Activated naive CD8-positive, alpha-beta T cell treated with anti-CD3 and anti-CD28 coated beads, Interleukin-2, amount 10 ng/mL, durations not matched to agents 7 days and 5 days (primary cell): Measurements from ENCODE around the gene COX7B2. TPM values are rescaled to one million over a fixed set of nuclear protein-coding genes. Genes with fewer than 3 reads are reported as not detected.

Experiments used
- ATAC-seq: fragments of 150-1000 bp; cut with Tn5 transposase; one replicate; pipeline ENCODE4 v1.10.0; 2021; ENCODE audit warnings: low read depth, moderate library complexity
- POLR2A ChIA-PET: fragments of 350-600 bp; sonication (Branson Sonifier 250); formaldehyde crosslinking; loops from one replicate; lab custom pipeline; 2021; ENCODE audit warnings: antibody characterized with exemption; lab: Charles Lee
- DNase-seq: peaks from one replicate; pipeline ENCODE4 v3.0.0; 2021
- H3K27ac Mint-ChIP-seq: one replicate; pipeline ENCODE4 v1.8.0; 2022; ENCODE audit warnings: mild to moderate bottlenecking, mixed read lengths
- H3K27me3 Mint-ChIP-seq: one replicate; pipeline ENCODE4 v1.8.0; 2022; ENCODE audit warnings: mild to moderate bottlenecking, moderate library complexity, mixed read lengths
- H3K36me3 Mint-ChIP-seq: one replicate; pipeline ENCODE4 v1.8.0; 2021; ENCODE audit warnings: mild to moderate bottlenecking, mixed read lengths
- H3K4me1 Mint-ChIP-seq: one replicate; pipeline ENCODE4 v1.8.0; 2021; ENCODE audit warnings: mixed read lengths
- H3K4me3 Mint-ChIP-seq: one replicate; pipeline ENCODE4 v1.8.0; 2022; ENCODE audit warnings: mild to moderate bottlenecking, moderate library complexity, mixed read lengths
- H3K9me3 Mint-ChIP-seq: one replicate; pipeline ENCODE4 v1.8.0; 2021; ENCODE audit warnings: mixed read lengths
- total RNA-seq, 2 experiments: library from RNA; stranded (reverse); gene quantifications; one replicate each; pipeline ENCODE4 v1.2.3, GENCODE V29; 2021

COX7B2 gene
- total RNA-seq, 2 experiments from 2014 or later: not detected

DNA sequence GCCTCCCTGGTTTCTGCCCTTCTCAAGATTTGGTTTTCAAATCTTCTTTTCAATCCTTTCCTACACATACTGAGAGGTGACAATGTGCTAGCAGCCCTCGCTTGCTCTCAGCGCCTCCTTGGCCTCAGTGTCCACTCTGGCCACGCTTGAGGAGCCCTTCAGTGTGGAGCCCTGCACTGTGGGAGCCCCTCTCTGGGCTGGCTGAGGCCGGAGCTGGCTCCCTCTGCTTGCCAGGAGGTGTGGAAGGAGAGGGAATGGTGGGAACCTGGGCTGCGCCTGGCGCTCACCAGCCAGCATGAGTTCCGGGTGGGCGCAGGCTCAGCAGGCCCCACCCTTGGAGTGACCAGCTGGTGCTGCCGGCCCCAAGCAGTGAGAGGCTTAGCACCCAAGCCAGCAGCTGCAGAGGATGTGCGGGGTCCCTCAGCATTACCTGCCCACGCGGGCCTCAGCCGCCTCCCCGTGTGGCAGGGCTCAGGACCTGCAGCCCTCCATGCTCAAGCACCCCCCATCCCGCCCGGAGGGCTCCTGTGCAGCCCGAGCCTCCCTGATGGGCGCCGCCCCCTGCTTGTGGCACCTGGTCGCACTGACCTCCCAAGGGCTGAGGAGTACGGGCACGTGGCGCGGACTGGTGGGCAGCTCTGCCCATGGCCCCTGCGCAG is 127.5 kb downstream of the COX7B2 start:
- H3K27ac Mint-ChIP-seq: no peak overlapping the region
- H3K27me3 Mint-ChIP-seq: no peaks in the 10 kb centered on the region
- H3K36me3 Mint-ChIP-seq: no peaks in the 10 kb centered on the region
- H3K4me3 Mint-ChIP-seq: no peak overlapping the region
- POLR2A ChIA-PET: no interaction called here
- no peak for DNase-seq
- no peak for ATAC-seq
- no peaks in the 10 kb centered on the region for H3K4me1 Mint-ChIP-seq
- H3K9me3 Mint-ChIP-seq: no peaks in the 10 kb centered on the region

GRCh38 chr4:46765465-46765864 is 143.6 kb downstream of the COX7B2 start:
- H3K9me3 Mint-ChIP-seq: no peaks in the 10 kb centered on the region
- ATAC-seq (no peak), DNase-seq (no peak)
- no peaks in the 10 kb centered on the region for H3K4me1 Mint-ChIP-seq
- H3K4me3 Mint-ChIP-seq: no peak overlapping the region
- no peaks in the 10 kb centered on the region for H3K36me3 Mint-ChIP-seq
- POLR2A ChIA-PET: no interaction called here
- no peaks in the 10 kb centered on the region for H3K27me3 Mint-ChIP-seq
- no peak overlapping the region for H3K27ac Mint-ChIP-seq

DNA sequence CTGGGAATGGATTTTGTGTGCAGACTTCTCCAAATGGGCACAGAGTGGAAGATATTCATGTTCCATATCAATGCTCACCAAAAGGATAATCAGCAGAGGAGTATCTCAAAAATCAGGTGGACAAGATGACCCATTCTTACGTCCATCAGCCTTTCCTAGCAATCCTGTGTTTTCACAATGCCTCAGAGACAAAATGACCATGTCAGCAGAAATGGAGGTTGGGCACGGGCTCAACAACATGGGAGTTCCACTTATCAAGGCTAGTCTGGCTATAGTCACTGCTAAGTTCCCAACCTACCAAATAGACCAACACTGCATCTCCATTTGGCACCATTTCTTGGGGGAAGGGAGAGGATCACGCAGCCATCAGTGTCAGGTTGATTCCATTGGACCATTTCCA is 179.0 kb downstream of the COX7B2 start:
- Mint-ChIP-seq H3K9me3 (peaks cover 7% of the 10 kb centered on the region), H3K4me1 (no peaks in the 10 kb centered on the region), H3K36me3 (no peaks in the 10 kb centered on the region), H3K4me3 (no peak overlapping the region), H3K27ac (no peak overlapping the region), H3K27me3 (peaks cover 8% of the 10 kb centered on the region)
- no peak for ATAC-seq
- POLR2A ChIA-PET: no interaction called here
- no peak for DNase-seq

GRCh38 chr4:46720055-46720454 is 189.0 kb downstream of the COX7B2 start:
- POLR2A ChIA-PET: no interaction called here
- Mint-ChIP-seq H3K27ac (no peak overlapping the region), H3K36me3 (no peaks in the 10 kb centered on the region), H3K9me3 (peaks cover 6% of the 10 kb centered on the region), H3K4me1 (no peaks in the 10 kb centered on the region), H3K4me3 (no peak overlapping the region), H3K27me3 (peaks cover under 1% of the 10 kb centered on the region)
- no peak for ATAC-seq
- DNase-seq: no peak

- H3K4me3 Mint-ChIP-seq: no peak overlapping the region
- POLR2A ChIA-PET: no interaction called here
- H3K27ac Mint-ChIP-seq: no peak overlapping the region
- ATAC-seq: no peak
- H3K36me3 Mint-ChIP-seq: no peaks in the 10 kb centered on the region
- no peaks in the 10 kb centered on the region for H3K4me1 Mint-ChIP-seq
- DNase-seq: no peak
- no peaks in the 10 kb centered on the region for H3K27me3 Mint-ChIP-seq
- H3K9me3 Mint-ChIP-seq: peaks cover 2% of the 10 kb centered on the region
These were observed 191.1 kb downstream of the COX7B2 start for GRCh38 chr4:46717950-46718349.

DNA sequence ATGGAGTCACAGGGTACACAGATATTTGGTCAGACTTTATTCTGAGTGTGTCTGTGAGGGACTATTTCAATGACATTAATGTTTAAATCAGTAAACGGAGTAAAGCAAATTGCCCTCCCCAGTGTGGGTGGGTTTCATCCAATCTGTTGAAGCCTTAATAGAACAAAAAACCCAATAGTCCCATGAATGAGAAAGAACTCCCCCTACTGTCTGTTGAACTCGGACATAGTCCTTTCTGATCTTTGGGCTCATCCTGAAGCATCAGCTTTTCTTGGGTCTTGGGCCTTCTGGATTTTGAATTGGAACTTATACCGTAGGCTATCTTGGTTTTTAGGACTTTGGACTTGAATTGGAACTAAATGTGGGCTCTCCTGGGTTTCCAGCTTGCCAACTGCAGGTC is 193.6 kb downstream of the COX7B2 start:
- ATAC-seq: no peak
- no peaks in the 10 kb centered on the region for H3K36me3 Mint-ChIP-seq

GRCh38 chr4:46698891-46699290 is 210.2 kb downstream of the COX7B2 start:
- no peaks in the 10 kb centered on the region for H3K4me1 Mint-ChIP-seq
- H3K4me3 Mint-ChIP-seq: no peak overlapping the region
- POLR2A ChIA-PET: no interaction called here
- H3K36me3 Mint-ChIP-seq: no peaks in the 10 kb centered on the region
- no peak for ATAC-seq
- H3K27me3 Mint-ChIP-seq: no peaks in the 10 kb centered on the region
- DNase-seq: no peak
- no peak overlapping the region for H3K27ac Mint-ChIP-seq
- H3K9me3 Mint-ChIP-seq: no peaks in the 10 kb centered on the region

More for the DNA sequence above, 193.6 kb downstream of the COX7B2 start:
- Mint-ChIP-seq H3K9me3 (no peaks in the 10 kb centered on the region), H3K4me3 (no peak overlapping the region), H3K4me1 (no peaks in the 10 kb centered on the region), H3K27me3 (no peaks in the 10 kb centered on the region), H3K27ac (no peak overlapping the region)
- POLR2A ChIA-PET: no interaction called here
- DNase-seq: no peak

Other genes with a start within 250 kb of the COX7B2 start
- not detected for gene GABRA4, start 84.3 kb upstream of the COX7B2 start, total RNA-seq
- not detected for gene GABRB1, start 122.3 kb upstream of the COX7B2 start, total RNA-seq